ENCODE results near the gene HIP1.

HIP1 gene

DNA sequence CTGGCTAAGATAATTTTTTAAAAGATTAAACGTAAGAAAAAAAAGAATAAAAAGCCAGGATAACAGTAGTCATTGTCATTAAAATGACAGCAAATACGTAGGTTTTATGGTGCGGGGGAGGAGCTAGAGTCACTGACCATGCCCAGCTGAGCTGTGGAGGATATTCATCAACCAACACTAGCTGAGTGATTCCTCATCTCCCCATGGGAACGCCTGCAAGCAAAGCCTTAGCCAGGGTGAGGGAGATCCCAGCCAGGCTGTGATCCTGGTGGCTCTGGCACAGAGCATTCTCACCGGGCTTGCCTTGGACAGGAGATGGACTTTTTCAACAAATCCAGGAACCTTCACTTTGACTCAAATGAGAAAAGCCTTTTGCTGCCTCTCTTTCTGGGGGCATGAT lies 94.2 kb downstream of the HIP1 start:
- TF ChIP-seq, protein P1, sequence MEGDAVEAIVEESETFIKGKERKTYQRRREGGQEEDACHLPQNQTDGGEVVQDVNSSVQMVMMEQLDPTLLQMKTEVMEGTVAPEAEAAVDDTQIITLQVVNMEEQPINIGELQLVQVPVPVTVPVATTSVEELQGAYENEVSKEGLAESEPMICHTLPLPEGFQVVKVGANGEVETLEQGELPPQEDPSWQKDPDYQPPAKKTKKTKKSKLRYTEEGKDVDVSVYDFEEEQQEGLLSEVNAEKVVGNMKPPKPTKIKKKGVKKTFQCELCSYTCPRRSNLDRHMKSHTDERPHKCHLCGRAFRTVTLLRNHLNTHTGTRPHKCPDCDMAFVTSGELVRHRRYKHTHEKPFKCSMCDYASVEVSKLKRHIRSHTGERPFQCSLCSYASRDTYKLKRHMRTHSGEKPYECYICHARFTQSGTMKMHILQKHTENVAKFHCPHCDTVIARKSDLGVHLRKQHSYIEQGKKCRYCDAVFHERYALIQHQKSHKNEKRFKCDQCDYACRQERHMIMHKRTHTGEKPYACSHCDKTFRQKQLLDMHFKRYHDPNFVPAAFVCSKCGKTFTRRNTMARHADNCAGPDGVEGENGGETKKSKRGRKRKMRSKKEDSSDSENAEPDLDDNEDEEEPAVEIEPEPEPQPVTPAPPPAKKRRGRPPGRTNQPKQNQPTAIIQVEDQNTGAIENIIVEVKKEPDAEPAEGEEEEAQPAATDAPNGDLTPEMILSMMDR (conservative IDR thresholded peaks at IDR 0.05; ENCODE audit: low read depth, low read length) = no peak
- DNase-seq (ENCODE audit: low read depth) = no peak

DNA sequence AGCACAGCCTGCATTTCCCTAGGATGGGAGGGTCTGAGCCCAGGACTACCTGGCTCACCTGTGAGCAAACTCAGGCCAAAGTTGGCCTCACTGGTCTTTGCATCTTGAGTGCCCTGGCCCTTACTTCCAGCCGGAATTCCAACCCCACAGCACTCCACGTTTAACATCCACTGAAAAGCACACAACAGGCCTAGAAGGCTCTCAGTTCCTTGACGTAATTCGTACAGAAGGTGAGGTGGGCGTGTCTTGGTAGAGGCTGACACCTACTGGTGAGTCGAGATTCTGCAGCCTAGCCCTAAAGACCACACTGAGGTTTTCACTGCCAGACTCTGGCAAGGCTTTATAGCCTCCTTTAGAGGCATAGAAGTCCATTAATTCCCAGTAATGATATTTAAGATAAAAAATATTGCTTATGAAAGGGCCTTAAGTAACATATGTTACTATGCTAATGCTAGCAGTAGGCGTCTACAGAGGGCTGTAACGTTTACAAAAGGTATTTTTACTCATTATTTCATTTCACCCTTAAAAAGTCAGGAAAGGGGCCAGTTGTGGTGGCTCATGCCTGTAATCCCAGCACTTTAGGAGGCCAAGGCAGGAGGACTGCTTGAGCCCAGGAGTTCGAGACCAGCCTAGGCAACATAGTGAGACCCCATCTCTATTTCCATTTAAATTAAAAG lies 95.8 kb downstream of the HIP1 start:
- DNase-seq (ENCODE audit: low read depth) = peak; percentile 90
- H3K4me3 ChIP-seq (ENCODE audit: low read depth, low read length) = no peak overlapping the region
- TF ChIP-seq, protein P1 (conservative IDR thresholded peaks at IDR 0.05; ENCODE audit: low read depth, low read length) = peak; percentile 94

More for the DNA sequence above, 94.2 kb downstream of the HIP1 start:
- no peak overlapping the region for H3K4me3 ChIP-seq (ENCODE audit: low read depth, low read length)

DNA sequence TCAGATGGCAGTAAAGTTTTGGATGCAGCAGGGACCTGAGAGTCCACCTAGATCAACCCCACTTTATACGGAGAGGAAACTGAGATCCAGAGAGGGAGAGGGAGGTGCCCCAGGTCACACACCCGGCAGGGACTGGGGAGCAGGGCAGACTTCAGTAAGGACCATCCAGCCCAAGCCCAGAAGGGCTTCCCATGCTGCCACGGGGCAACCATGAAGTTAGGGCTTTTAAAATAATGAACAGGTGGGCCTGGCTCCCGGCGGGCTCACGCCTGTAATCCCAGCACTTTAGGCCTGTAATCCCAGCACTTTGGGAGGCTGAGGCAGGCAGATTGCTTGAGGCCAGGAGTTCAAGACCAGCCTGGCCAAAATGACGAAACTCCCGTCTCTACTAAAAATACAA lies 98.5 kb downstream of the HIP1 start:
- TF ChIP-seq, protein P1 (conservative IDR thresholded peaks at IDR 0.05; ENCODE audit: low read depth, low read length) = no peak
- H3K4me3 ChIP-seq (ENCODE audit: low read depth, low read length) = no peak overlapping the region
- no peak for DNase-seq (ENCODE audit: low read depth)

DNA sequence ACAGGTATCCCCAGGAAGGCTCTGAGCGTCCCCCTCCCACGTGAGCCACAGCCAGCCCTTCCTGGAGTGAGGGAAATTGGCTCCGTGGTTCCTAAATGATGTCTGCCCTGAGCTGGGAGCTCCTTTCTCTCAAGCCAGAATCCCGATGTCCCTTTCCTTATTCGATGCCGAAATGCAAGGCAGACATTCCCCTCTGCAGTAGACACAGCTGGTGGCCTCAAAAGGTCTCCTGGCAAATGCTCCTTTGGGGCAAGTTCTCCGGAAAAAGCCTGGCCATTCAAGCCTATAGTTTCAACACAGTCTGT lies 98.9 kb downstream of the HIP1 start:
- DNase-seq (ENCODE audit: low read depth) = no peak
- TF ChIP-seq, protein P1 (conservative IDR thresholded peaks at IDR 0.05; ENCODE audit: low read depth, low read length) = no peak
- H3K4me3 ChIP-seq (ENCODE audit: low read depth, low read length) = peak overlapping the region; percentile 60

DNA sequence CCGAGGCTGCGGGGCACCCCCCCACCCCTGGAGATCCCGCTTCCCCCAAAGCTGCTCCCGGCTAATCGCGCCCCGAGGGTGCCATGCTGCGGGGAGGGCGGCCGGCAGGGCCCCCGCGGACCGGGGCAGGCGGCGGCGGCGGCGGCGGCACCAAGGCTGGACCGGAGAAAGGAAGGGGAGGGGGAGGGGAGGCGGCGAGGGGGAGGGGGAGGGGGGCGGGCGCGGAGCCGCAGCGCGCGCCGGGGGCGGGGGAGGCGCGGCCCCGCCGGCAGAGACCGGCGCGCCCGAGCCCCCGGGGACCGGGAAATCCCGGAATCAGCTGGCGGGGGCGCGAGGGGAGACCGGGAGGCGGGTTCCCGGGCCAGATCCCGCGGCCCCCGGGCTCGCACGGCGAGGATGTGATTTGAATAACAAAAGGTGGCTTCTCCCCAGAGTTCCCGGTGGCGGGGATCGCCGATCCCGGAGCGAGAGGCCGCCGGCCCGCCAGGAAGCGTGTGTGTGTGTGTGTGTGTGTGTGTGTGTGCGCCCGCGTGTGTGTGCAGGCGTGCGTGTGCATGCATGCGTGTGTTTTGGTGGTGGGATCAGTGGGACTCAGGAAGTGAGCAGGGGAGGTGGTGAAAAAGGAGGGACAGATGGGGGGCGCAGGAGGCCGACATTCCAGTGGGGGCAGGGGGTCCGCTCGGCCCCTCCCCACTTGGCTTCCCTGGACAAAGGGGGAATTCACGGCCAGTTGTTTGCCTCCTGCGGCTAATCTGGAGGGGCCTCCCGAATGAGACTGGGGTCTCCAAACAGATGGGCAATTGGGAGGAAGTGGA lies 99.5 kb downstream of the HIP1 start:
- peak; percentile 42 for DNase-seq (ENCODE audit: low read depth)
- TF ChIP-seq, protein P1 (conservative IDR thresholded peaks at IDR 0.05; ENCODE audit: low read depth, low read length) = no peak
- peak overlapping the region; percentile 60 for H3K4me3 ChIP-seq (ENCODE audit: low read depth, low read length)

DNA sequence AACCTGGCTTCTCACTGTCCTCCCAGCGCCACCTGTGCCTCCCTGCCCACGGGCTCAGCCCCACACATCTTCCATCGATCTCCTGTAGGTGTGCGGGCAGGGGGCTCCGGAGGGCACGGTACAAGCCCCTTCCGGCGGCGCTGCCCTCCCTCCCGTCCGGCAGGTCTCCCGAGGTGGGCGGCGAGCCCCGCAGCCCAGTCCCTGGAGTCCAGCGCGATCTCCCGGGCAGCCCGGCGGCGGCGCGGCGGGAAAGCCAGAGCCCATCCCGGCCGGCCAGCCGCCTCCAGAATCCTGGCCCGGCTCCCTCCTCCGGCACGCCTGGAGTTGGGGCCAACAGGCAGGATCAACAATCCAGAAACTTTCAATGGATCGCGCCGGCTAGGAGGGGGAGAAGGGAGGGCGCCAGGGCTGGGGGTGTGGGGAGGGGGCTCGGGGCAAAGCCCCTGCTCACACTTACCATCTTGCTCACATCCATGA lies 100.1 kb downstream of the HIP1 start:
- no peak for DNase-seq (ENCODE audit: low read depth)
- peak overlapping the region; percentile 60 for H3K4me3 ChIP-seq (ENCODE audit: low read depth, low read length)
- TF ChIP-seq, protein P1 (conservative IDR thresholded peaks at IDR 0.05; ENCODE audit: low read depth, low read length) = no peak
